Uterus (tissue), 2 donors: ENCODE data around the gene HMG20A.

Experiments used
- POLR2A ChIP-seq, 2 donors: fragments of 450-650 bp; IDR thresholded peaks; one replicate each; pipeline ENCODE4 v1.6.1; 2016; ENCODE audit warnings: antibody characterized with exemption in 2 of 2, mild to moderate bottlenecking in 1 of 2, moderate library complexity in 1 of 2
- TF ChIP-seq, protein P1 (sequence below), 4 experiments: fragments of 200-600 bp in 2 of 4; fragments of 450-650 bp in 2 of 4; sonication (generic) in 2 of 4; IDR thresholded peaks; one replicate each; pipeline ENCODE4 v1.5.1; 2016 to 2019; ENCODE audit warnings: antibody characterized with exemption in 4 of 4, mild to moderate bottlenecking in 2 of 4, moderate library complexity in 1 of 4

DNA sequence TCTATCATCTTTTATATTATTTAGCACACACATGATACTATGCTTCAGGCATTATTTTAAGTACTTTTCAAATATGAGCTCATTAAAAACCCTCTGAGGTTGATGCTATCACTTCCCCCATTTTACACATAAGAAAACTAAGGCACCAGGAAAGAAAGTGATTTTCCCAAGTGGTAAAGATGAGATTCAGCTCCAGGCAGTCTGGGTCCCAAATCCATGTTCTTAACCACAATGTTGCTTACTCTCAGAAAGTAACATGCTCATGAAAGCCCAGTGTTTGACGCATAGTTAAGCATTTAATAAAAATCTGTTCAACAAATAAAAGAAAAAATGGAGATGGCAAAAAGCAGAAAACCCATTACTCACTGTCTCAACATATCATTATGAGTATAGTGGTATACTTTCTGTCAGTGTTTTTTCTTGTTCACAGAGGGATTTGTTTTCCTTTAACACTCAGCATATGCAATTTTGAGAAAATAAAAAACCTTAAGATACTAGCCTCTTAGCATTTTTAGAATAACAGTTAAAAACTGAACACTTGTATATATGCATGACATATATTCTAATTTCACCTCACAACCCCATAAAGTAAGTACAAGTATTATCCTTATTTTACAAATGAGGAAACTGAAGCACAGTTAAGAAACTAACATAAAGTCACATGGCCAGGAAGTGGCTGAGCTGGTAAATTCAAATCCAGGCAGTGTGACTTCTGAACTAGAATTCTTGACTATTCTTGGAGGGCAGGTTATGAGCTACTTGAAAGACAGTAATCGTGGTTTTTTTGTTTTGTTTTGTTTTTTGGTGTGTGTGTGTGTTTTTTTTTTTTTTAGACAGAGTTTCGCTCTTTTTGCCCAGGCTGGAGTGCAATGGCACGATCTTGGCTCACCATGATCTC lies 11.2 kb upstream of the HMG20A start:
- TF ChIP-seq, protein P1, sequence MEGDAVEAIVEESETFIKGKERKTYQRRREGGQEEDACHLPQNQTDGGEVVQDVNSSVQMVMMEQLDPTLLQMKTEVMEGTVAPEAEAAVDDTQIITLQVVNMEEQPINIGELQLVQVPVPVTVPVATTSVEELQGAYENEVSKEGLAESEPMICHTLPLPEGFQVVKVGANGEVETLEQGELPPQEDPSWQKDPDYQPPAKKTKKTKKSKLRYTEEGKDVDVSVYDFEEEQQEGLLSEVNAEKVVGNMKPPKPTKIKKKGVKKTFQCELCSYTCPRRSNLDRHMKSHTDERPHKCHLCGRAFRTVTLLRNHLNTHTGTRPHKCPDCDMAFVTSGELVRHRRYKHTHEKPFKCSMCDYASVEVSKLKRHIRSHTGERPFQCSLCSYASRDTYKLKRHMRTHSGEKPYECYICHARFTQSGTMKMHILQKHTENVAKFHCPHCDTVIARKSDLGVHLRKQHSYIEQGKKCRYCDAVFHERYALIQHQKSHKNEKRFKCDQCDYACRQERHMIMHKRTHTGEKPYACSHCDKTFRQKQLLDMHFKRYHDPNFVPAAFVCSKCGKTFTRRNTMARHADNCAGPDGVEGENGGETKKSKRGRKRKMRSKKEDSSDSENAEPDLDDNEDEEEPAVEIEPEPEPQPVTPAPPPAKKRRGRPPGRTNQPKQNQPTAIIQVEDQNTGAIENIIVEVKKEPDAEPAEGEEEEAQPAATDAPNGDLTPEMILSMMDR (IDR thresholded peaks at IDR 0.05) = no peak
- TF ChIP-seq POLR2A (IDR thresholded peaks at IDR 0.05) = no peak
